Stimulated activated CD4-positive, alpha-beta T cell treated with anti-CD3 and anti-CD28 coated beads, TNF-alpha, amount 100 ng/mL, for 1 hour (primary cell): Measurements from ENCODE around the gene PXN.
"Not testable (repeated sequence)": the region's sequence is repeated elsewhere in the genome, so short reads cannot be mapped to it uniquely, and the experiment has no call there.

ENCODE experiments used
- DNase-seq, 3 donors: peaks; one replicate each; pipeline ENCODE4 v3.0.0-alpha.2; 2020; ENCODE audit warnings: low read depth in 3 of 3, low spot score in 1 of 3

Gene PXN

GRCh38 chr12:120211904-120212283 is 53.6 kb downstream of the PXN start:
- DNase-seq = no peak

- no peak for DNase-seq
Observed at GRCh38 chr12:120211243-120211903, 54.2 kb downstream of the PXN start.

- DNase-seq = no peak
Observed at GRCh38 chr12:120209851-120210250, 55.7 kb downstream of the PXN start.

GRCh38 chr12:120207227-120207626 is 58.3 kb downstream of the PXN start:
- DNase-seq = no peak

GRCh38 chr12:120206781-120207180 is 58.7 kb downstream of the PXN start:
- not testable (repeated sequence) for DNase-seq

GRCh38 chr12:120206228-120206627 is 59.3 kb downstream of the PXN start:
- DNase-seq = no peak

- no peak for DNase-seq
Observed at GRCh38 chr12:120204171-120204570, 61.4 kb downstream of the PXN start.

GRCh38 chr12:120200364-120200800 is 65.1 kb downstream of the PXN start:
- DNase-seq = no peak

GRCh38 chr12:120199595-120200306 is 65.8 kb downstream of the PXN start:
- DNase-seq = no peak

- DNase-seq = no peak
Observed at GRCh38 chr12:120199025-120199424, 66.5 kb downstream of the PXN start.

GRCh38 chr12:120197542-120197887 is 68.0 kb downstream of the PXN start:
- DNase-seq = no peak

- not testable (repeated sequence) for DNase-seq
Observed at GRCh38 chr12:120196817-120197541, 68.6 kb downstream of the PXN start.

- DNase-seq = no peak
Observed at GRCh38 chr12:120196363-120196762, 69.2 kb downstream of the PXN start.

- peak; percentile 64 to 87 (median 76) for DNase-seq
Observed at GRCh38 chr12:120194534-120195395, 70.8 kb downstream of the PXN start, which contains the start of gene GCN1. TSS of gene GCN1 (minus strand) at chr12:120194715. CDS start at chr12:120194697, 18 bp downstream.

- DNase-seq = no peak
Observed at GRCh38 chr12:120194226-120194533, 71.3 kb downstream of the PXN start.

- not testable (repeated sequence) for DNase-seq
Observed at GRCh38 chr12:120193286-120193685, 72.2 kb downstream of the PXN start.

- no peak for DNase-seq
Observed at GRCh38 chr12:120190985-120191480, 74.5 kb downstream of the PXN start.

GRCh38 chr12:120190386-120190785 is 75.1 kb downstream of the PXN start:
- no peak for DNase-seq

- no peak for DNase-seq
Observed at GRCh38 chr12:120186654-120187053, 78.9 kb downstream of the PXN start.

GRCh38 chr12:120183211-120183631 is 82.3 kb downstream of the PXN start:
- DNase-seq = no peak

GRCh38 chr12:120181991-120182631 is 83.4 kb downstream of the PXN start:
- no peak for DNase-seq
